GM21619 (cell line): ENCODE measurements around the gene TNN.
A peak's percentile ranks its signal among the peaks of the same experiment; 100 is the strongest.
"Not testable (repeated sequence)": the region's sequence is repeated elsewhere in the genome, so short reads cannot be mapped to it uniquely, and the experiment has no call there.

Experiments used
- ATAC-seq: cut with Tn5 transposase; IDR thresholded peaks from one replicate; pipeline ENCODE4 v1.9.1; 2021; ENCODE audit not compliant: unreplicated experiment

The TNN gene

GRCh38 chr1:175067362-175068106, at the start of gene TNN:
Gene TNN, plus strand, starts transcription at chr1:175067833. Its CDS starts 9,586 bp downstream, at chr1:175077419.
- ATAC-seq = no peak

- no peak for ATAC-seq
These were observed 48.1 kb upstream of the TNN start for GRCh38 chr1:175019524-175019923.

GRCh38 chr1:175023043-175023921, 44.4 kb upstream of the TNN start, which contains the start of gene MRPS14:
Gene MRPS14, minus strand, starts transcription at chr1:175023425. Its CDS starts 17 bp downstream, at chr1:175023408.
- peak; percentile 94 for ATAC-seq

- not testable (repeated sequence) for ATAC-seq
These were observed 43.8 kb upstream of the TNN start for GRCh38 chr1:175023922-175024242.

GRCh38 chr1:175024773-175025172, 42.9 kb upstream of the TNN start:
- ATAC-seq = no peak

GRCh38 chr1:175033953-175034352, 33.7 kb upstream of the TNN start:
- ATAC-seq = no peak

- ATAC-seq = no peak
These were observed 32.9 kb upstream of the TNN start for GRCh38 chr1:175034775-175035174.

- no peak for ATAC-seq
These were observed 31.8 kb upstream of the TNN start for GRCh38 chr1:175035865-175036264.

GRCh38 chr1:175036476-175036875, 31.2 kb upstream of the TNN start:
- no peak for ATAC-seq

- no peak for ATAC-seq
These were observed 30.2 kb upstream of the TNN start for GRCh38 chr1:175037416-175037815.

GRCh38 chr1:175040324-175040879, 27.2 kb upstream of the TNN start:
- no peak for ATAC-seq

- ATAC-seq = no peak
These were observed 25.0 kb upstream of the TNN start for GRCh38 chr1:175042650-175043049.

GRCh38 chr1:175043824-175044223, 23.8 kb upstream of the TNN start:
- no peak for ATAC-seq

GRCh38 chr1:175044591-175044990, 23.0 kb upstream of the TNN start:
- not testable (repeated sequence) for ATAC-seq

- ATAC-seq = no peak
These were observed 22.5 kb upstream of the TNN start for GRCh38 chr1:175045097-175045496.

GRCh38 chr1:175045519-175045918, 22.1 kb upstream of the TNN start:
- ATAC-seq = no peak

- ATAC-seq = no peak
These were observed 16.6 kb upstream of the TNN start for GRCh38 chr1:175050992-175051391.

- ATAC-seq = no peak
These were observed 12.9 kb upstream of the TNN start for GRCh38 chr1:175054736-175055135.

- ATAC-seq = no peak
These were observed 5.3 kb upstream of the TNN start for GRCh38 chr1:175062339-175062738.

GRCh38 chr1:175062858-175063257, 4.8 kb upstream of the TNN start:
- ATAC-seq = no peak

GRCh38 chr1:175070818-175071217, 3.2 kb downstream of the TNN start:
- no peak for ATAC-seq
